A673 (cell line): ENCODE data around the gene KCNJ9.

ENCODE experiments used
- CTCF ChIP-seq: fragments of 300-800, 200-600 bp; sonication (generic); conservative IDR thresholded peaks from 2 replicates; pipeline ENCODE4 v1.5.1; 2017; ENCODE audit warnings: low read depth, mild to moderate bottlenecking, antibody characterized with exemption, low read length, moderate library complexity, mixed read lengths
- EZH2 ChIP-seq: fragments of 200-600 bp; sonication (generic); IDR thresholded peaks from 2 replicates; pipeline ENCODE4 v1.6.1; 2017; ENCODE audit warnings: borderline replicate concordance, low read depth, mild to moderate bottlenecking, mixed read lengths, antibody characterized with exemption, low read length; ENCODE audit not compliant: poor library complexity, severe bottlenecking

GRCh38 chr1:160115545-160116282 is 34.4 kb downstream of the KCNJ9 start, which contains the start of gene ATP1A2:
- TF ChIP-seq CTCF (no peak), EZH2 (no peak)
